ACC112 (cell line): ENCODE results near the gene GRIP1.

Experiments
- H2AFZ ChIP-seq: fragments of 200-600 bp; sonication (generic); one replicate; pipeline ENCODE4 v1.6.0; 2017; ENCODE audit warnings: antibody characterized with exemption, low read length; ENCODE audit not compliant: unreplicated experiment
- H3K27ac ChIP-seq: fragments of 200-600 bp; sonication (generic); 2 replicates; pipeline ENCODE4 v1.5.1; 2014; ENCODE audit warnings: low read depth, mild to moderate bottlenecking, antibody characterized with exemption, low read length, moderate library complexity
- H3K27me3 ChIP-seq: fragments of 200-600 bp; sonication (generic); 2 replicates; pipeline ENCODE4 v1.6.1; 2014; ENCODE audit warnings: mild to moderate bottlenecking, antibody characterized with exemption, low read length, moderate library complexity, mixed read lengths; ENCODE audit not compliant: insufficient read depth
- H3K36me3 ChIP-seq: fragments of 200-600 bp; sonication (generic); 2 replicates; pipeline ENCODE4 v1.6.1; 2016; ENCODE audit warnings: mild to moderate bottlenecking, antibody characterized with exemption, low read length, moderate library complexity, mixed read lengths; ENCODE audit not compliant: insufficient read depth
- H3K4me1 ChIP-seq: fragments of 200-600 bp; sonication (generic); one replicate; pipeline ENCODE4 v1.6.1; 2016; ENCODE audit warnings: low read length, mixed read lengths; ENCODE audit not compliant: insufficient read depth, unreplicated experiment, control insufficient read depth
- H3K4me3 ChIP-seq: fragments of 200-600 bp; sonication (generic); 2 replicates; pipeline ENCODE4 v1.5.1; 2014; ENCODE audit warnings: mild to moderate bottlenecking, low read depth, low read length
- H3K79me2 ChIP-seq: fragments of 200-600 bp; sonication (generic); one replicate; pipeline ENCODE4 v1.6.0; 2016; ENCODE audit warnings: low read length; ENCODE audit not compliant: control insufficient read depth, unreplicated experiment, insufficient read depth

Gene GRIP1

GRCh38 chr12:66709893-66710292 lies 31.0 kb upstream of the GRIP1 start:
- no peaks in the 10 kb centered on the region for H3K4me1 ChIP-seq
- H3K79me2 ChIP-seq: no peaks in the 10 kb centered on the region
- H2AFZ ChIP-seq: no peak overlapping the region
- no peaks in the 10 kb centered on the region for H3K36me3 ChIP-seq
- no peak overlapping the region for H3K27ac ChIP-seq
- peaks cover 30% of the 10 kb centered on the region for H3K27me3 ChIP-seq
- H3K4me3 ChIP-seq: no peak overlapping the region

GRCh38 chr12:66709457-66709773 lies 30.5 kb upstream of the GRIP1 start:
- peaks cover 35% of the 10 kb centered on the region for H3K27me3 ChIP-seq
- no peak overlapping the region for H3K4me3 ChIP-seq
- H3K27ac ChIP-seq: no peak overlapping the region
- H3K36me3 ChIP-seq: no peaks in the 10 kb centered on the region
- H3K79me2 ChIP-seq: no peaks in the 10 kb centered on the region
- H2AFZ ChIP-seq: no peak overlapping the region
- no peaks in the 10 kb centered on the region for H3K4me1 ChIP-seq

DNA sequence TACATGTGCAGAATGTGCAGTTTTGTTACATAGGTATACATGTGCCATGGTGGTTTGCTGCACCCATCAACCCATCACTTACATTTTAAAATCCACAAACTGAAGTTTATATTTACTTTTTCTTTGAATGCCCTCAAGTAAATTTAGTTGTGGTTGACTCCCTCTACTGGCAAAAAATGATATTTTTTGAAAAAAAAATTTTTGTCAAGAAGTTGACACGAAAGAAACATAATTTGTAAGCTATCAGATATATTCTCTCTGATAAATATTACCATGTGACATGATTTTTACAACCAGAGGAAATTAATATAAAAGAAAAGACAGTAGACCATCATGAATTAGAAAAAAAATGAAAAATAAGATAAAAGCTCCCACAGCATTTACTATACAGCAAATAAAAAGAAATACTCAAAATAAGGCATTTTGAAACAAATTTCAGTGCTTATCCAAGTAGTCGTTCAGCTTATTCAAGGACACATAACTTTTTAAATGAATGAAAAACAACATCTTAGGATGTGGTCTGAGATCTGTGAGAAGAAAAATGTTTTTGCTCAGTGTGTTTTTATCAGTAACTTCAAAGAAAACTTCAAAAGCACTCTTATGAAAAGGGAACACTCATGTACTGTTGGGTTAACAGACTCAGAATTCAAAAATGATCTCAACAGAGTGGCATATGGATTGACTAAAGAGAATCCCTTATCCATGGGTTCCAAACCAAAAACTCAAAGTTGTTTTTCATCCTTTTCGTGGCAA lies 30.0 kb upstream of the GRIP1 start:
- no peaks in the 10 kb centered on the region for H3K79me2 ChIP-seq
- no peak overlapping the region for H3K27ac ChIP-seq
- no peak overlapping the region for H2AFZ ChIP-seq
- peaks cover 36% of the 10 kb centered on the region for H3K27me3 ChIP-seq
- no peaks in the 10 kb centered on the region for H3K36me3 ChIP-seq
- H3K4me1 ChIP-seq: no peaks in the 10 kb centered on the region
- H3K4me3 ChIP-seq: no peak overlapping the region

DNA sequence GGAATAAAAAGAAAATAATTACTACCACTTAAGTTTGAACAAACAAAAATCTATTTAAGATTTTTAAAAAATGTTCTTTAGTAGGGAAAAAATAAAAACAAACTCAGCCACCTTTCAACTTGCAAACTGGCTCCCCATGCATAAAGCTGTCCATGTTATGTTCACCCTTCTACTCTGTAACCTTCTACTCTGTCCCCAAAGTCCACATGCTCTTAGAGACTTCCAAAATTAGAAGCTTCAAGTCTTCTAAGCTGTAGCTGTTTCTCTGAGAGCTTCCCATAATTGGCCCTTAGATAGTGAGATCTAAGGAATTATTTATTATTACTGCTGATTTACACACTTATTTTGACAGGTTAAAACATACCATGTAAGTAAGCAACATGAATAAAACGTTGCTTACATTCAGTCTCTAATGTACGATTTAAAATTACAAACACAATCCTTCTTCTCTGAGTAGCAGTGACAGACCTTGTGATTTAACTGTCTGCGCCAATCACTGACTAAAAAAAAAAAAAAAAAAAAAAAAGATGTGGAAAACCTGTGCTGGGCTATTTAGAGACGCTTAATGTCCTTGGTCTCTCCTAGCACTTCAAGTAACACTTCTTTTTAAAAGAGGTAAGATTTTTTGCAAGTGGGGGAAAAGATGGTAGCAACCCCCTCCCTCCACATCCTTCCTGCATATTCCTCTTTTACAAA lies 28.3 kb upstream of the GRIP1 start:
- no peaks in the 10 kb centered on the region for H3K79me2 ChIP-seq
- no peak overlapping the region for H3K4me3 ChIP-seq
- no peak overlapping the region for H2AFZ ChIP-seq
- H3K27me3 ChIP-seq: peaks cover 52% of the 10 kb centered on the region
- no peaks in the 10 kb centered on the region for H3K4me1 ChIP-seq
- H3K27ac ChIP-seq: no peak overlapping the region
- no peaks in the 10 kb centered on the region for H3K36me3 ChIP-seq

DNA sequence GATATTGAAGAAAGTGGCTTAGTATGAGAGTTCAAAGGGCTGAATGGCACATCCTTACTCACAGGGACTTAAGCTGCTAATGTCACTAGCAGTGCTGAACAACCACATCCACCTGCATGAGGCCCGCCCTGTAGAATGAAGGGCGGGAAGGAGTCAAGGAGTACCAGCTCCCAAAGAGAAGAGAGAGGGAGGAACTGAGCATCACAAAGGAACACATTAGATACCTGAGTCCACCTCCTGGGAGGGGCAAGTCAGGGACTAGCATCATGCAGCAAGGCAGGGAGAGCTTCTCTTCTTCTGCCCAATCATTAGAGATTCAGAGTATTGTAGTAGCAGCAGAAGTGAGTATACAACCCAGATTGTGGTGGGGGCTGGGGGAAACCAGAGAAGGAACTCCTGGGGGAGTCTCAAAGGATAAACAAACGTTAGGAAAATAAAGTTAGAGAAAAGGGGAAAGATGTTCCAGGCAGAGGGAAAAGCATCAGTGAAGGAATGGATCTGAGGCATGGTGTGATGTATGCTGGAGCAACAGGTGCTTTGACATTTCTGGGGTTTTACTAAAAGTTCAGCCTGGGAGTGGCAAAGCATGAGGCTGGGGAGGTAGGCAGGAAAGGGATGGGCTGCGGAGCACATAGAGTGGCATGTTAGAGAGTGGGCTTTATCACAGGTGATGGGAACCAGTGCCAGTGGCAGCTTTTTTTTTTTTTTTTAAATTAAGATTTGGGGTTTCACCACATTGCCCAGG lies 21.0 kb upstream of the GRIP1 start:
- Histone ChIP-seq H3K4me3 (no peak overlapping the region), H3K4me1 (no peaks in the 10 kb centered on the region), H2AFZ (no peak overlapping the region), H3K27ac (no peak overlapping the region), H3K79me2 (no peaks in the 10 kb centered on the region), H3K36me3 (no peaks in the 10 kb centered on the region), H3K27me3 (peaks cover 83% of the 10 kb centered on the region)

- Histone ChIP-seq H2AFZ (no peak overlapping the region), H3K4me1 (no peaks in the 10 kb centered on the region), H3K36me3 (no peaks in the 10 kb centered on the region), H3K27ac (no peak overlapping the region), H3K79me2 (no peaks in the 10 kb centered on the region), H3K27me3 (peaks cover 75% of the 10 kb centered on the region), H3K4me3 (no peak overlapping the region)
Measured at GRCh38 chr12:66698558-66698957, 19.7 kb upstream of the GRIP1 start.

GRCh38 chr12:66697404-66697803 lies 18.5 kb upstream of the GRIP1 start:
- no peak overlapping the region for H2AFZ ChIP-seq
- H3K4me1 ChIP-seq: no peaks in the 10 kb centered on the region
- peaks cover 67% of the 10 kb centered on the region for H3K27me3 ChIP-seq
- no peaks in the 10 kb centered on the region for H3K36me3 ChIP-seq
- no peaks in the 10 kb centered on the region for H3K79me2 ChIP-seq
- H3K4me3 ChIP-seq: no peak overlapping the region
- H3K27ac ChIP-seq: no peak overlapping the region

DNA sequence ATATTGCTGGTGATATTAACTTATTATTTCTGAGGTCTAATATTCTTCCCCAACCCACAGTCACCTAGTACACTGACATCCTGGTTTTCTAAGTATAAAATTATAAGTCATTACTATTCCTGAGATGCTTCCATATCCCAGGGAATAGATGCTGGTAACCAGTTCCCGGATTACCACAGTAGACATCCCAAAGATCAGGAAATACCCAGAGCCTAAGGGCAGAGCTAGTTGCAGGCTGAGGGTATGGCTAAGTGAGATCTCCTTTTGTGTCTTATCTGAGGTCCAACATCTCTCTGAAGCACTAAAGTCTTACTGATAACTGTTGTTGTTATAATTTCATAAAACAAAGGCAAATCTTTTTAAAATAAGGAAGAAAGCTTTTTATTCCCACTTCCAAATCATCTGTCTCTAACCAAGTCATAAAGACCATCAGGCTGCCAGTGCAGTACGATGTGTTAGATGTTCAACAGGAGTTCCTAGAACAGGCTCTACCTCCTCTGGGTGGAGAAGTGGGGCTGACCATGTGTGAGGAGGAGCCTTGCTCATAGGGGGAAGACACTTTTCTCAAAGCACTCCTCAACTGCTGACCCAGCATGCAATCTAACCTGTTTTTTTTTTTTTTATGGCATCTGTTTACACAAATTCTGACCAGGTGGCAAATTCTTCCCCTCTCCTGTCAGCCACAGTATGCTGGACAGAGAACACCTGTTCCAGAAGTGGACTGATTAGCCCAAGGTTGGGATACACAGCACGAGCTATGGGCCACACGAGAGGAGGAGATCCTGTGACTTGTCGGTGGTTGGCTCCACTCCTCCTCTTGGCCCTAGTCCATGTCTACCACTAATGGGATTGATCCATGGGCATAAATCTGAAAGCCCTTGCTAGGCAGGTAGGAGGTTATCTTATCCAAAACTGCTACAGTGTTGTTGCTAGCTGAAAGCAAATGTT lies 16.1 kb upstream of the GRIP1 start:
- no peak overlapping the region for H2AFZ ChIP-seq
- H3K36me3 ChIP-seq: no peaks in the 10 kb centered on the region
- H3K27ac ChIP-seq: no peak overlapping the region
- H3K4me3 ChIP-seq: no peak overlapping the region
- no peaks in the 10 kb centered on the region for H3K4me1 ChIP-seq
- H3K79me2 ChIP-seq: no peaks in the 10 kb centered on the region
- peaks cover 53% of the 10 kb centered on the region for H3K27me3 ChIP-seq

GRCh38 chr12:66693901-66694513 lies 15.1 kb upstream of the GRIP1 start:
- Histone ChIP-seq H3K27me3 (peaks cover 45% of the 10 kb centered on the region), H2AFZ (no peak overlapping the region), H3K36me3 (no peaks in the 10 kb centered on the region), H3K4me3 (no peak overlapping the region), H3K79me2 (no peaks in the 10 kb centered on the region), H3K27ac (no peak overlapping the region), H3K4me1 (no peaks in the 10 kb centered on the region)

GRCh38 chr12:66692986-66693385 lies 14.1 kb upstream of the GRIP1 start:
- Histone ChIP-seq H3K79me2 (no peaks in the 10 kb centered on the region), H3K4me1 (no peaks in the 10 kb centered on the region), H3K4me3 (no peak overlapping the region), H3K27me3 (peaks cover 36% of the 10 kb centered on the region), H2AFZ (no peak overlapping the region), H3K36me3 (no peaks in the 10 kb centered on the region), H3K27ac (no peak overlapping the region)
